ENCODE results near the gene TMEM259.

Gene TMEM259

DNA sequence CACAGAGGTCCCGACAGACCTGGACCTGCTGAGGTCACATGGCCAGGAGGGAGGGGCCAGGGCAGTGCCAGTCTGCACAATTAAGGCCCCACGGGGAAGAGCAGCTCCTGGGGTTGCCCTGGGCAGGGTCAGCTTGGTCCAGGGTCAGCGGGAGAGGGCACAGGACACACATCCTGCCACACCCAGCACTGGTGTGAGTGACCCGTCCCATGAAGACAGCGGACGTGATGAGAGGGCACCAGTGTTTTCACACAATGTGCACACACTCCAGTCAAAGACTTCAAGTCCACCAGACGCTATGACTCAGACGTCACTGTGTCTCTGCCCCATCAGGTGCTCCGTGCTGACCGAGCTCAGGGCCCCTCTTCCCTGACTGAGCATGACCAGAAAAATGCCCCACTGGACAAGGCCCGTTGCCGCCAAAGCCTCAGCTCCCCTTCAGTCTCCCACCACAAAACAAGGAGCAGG is 4.2 kb downstream of the TMEM259 start:
- no peak for DNase-seq (ENCODE audit: low spot score)

DNA sequence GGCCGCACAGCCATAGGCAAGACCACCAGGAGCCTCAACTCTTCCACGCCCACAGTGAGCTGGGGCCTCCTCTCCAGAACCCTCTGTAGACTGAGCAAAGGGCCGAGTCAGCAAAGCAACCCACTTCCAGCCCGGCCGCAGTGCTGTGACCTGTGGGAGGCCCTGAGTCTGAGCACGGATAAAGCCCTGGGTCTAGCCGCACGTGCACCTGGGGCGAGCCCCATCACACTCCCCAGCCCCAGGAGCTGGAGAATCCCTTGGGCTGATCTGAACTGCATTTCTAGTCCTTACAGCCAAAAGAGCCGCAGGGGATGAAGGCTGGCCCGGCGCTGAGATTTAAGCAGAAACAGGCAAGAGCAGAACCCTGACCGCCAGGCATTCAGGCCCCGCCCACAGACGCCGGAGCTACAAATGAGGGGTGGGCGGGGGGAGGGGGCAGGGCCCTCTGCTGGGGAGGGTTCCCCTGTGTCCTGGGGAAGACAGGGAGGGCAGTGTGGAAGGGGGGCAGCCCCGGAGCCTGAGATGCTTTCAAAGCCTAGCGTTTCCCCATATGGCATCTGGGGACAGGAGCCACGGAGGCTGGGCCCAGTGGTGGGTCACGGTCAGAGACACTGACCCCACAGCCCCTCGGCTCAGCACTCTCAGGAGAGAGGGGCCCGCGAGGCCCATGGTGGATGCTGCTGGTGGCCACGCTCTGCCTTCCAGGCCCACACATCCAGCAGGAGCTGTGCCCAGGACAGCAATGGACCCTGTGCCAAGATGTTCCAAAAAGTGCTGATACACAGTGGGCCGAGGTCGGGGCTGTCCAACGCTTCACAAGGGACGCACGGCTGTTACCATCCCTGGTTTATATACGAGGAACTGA is 4.9 kb downstream of the TMEM259 start:
- no peak for DNase-seq (ENCODE audit: low spot score)

DNA sequence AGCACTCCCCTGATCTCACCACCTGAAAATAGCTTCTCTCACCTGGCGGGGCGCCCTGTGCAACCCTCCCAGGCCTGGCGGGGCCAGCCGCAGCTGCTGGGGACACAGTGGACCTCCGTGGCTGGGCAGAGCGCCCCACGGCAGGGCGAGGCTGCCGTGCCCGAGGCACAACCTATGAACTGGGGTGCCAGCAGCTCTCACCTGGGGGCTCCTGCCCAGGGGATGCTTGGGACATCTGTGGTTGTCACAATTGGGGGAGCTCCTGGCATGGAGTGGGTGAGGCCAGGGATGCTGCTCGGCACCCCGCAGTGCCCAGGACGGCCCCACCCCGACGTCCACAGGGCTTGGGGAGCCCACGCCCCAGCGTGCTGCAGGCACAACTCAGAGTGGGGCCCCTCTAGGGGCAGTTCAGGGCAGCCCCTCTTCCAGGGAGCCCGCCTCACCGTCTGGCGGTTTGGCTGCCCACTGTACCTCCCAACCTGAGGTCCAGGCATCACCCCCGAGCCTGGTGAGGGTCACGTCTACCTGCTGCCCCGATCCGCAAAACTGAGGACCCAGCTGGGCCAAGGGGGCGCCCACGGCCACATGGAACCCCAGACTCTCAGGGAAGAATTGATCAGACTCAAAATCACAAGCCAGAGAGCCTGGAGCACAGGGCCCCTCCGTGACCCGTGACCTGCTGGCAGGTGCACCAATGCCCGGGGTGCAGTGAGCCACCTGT is 5.7 kb downstream of the TMEM259 start:
- DNase-seq (ENCODE audit: low spot score), result no peak

DNA sequence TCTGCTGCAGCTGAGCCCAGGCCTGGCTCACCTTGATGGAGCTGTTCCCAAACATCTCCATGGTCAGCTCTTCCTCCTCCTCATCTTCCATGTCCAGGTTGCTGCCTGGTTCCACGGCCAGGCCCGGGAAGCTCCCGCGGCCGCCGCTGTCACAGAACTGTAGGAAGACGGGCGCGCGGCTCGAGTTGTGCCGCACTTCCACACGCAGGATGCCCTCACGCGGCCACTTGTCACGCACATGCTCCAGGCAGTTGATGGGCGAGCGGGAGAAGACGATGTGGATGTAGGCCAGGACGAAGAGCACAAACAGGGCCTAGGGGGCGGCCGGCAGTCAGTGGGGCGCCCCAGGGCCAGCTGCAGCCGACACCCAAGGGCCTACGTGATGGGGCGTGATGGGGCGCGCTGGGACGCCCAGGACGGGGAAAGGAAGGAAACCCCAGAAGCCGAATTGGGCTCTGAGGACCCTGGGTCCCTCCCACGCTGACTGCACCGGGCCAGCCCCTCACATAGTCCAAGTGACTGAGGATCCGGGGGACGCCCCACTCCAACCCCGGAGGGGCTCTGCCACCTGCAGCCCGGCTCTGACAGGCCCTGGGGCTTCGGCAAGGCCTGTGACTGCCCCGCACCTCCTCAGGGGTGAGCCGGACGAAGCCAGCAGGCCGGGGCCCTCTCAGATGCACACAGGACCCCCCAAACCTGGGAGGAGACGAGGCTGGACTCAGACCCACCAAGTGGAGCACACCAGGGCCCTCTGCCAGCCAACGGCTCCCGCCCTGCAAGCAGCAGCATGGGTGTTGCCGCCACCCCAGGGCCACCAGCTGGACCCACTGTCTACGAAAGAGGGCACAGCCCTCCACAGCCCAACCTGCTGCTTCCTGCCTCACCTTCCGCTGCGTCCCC is 6.5 kb downstream of the TMEM259 start:
- DNase-seq (ENCODE audit: low spot score), result no peak

DNA sequence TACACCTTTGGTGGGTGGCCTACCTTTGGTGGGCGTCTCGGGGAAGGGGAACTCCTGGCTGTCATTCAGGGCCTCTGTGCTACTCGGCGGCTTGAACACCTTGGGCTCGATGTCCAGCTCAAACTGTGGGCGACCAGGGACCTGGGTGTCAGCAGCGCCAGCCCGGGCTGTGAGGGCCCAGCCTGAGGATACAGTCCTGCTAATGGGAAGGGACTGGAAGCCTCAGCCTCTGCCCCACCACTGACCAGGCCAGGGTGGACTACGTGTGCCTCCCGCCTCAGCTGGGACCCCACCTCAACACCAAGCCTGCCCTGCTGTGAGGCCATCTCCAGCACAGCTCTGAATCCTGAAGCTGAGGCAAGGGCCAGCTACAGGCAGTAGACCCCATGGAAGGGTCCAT is 7.7 kb downstream of the TMEM259 start:
- DNase-seq (ENCODE audit: low spot score), result no peak

GRCh38 chr19:1012334-1012733 is 8.6 kb downstream of the TMEM259 start:
- DNase-seq (ENCODE audit: low spot score), result no peak

GRCh38 chr19:1011831-1012333 is 9.0 kb downstream of the TMEM259 start:
- DNase-seq (ENCODE audit: low spot score), result no peak

DNA sequence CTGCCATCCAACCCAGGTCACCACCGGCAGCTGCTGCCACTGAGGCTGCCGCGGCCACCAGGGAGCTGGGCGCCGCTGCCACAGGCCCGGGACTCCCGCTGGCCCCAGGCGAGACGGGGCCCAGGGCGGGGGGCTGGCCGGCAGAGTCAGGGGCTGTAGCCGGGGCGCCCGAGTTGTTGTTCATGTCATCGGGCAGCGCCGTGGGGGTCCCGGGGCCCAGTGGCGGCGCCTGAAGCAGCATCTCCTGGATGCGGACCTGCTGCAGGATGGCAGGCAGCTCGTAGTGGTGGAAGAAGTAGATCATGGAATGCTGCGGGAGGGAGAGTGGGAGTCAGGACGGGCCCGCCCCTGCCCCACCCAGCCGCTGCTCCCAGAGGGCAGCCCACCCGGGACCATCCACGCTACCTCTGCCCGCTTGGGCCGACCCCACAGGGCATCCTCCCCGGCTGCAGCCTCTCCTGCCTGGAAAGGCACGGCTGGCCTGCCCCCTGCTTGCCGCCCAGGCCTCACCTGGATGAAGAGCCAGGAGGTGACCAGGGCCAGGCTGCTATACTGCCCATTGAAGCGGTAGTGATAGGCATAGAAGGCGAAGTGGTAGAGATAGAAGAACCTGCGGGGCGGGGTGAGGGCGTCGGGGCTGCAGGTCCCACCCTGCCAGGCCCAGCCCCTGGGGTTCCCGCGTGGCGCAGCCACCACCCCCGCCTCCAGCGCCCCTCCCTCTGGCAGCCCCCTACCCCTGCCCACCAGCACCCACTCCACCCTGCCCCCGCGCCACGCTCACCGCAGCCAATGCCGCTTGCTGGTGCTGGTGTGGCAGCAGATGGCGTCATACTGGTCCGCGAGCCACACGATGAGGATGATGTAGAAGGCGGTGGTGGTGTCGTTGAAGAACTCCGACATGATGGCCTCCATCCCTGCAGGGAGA is 10.1 kb downstream of the TMEM259 start:
- no peak for DNase-seq (ENCODE audit: low spot score)

DNA sequence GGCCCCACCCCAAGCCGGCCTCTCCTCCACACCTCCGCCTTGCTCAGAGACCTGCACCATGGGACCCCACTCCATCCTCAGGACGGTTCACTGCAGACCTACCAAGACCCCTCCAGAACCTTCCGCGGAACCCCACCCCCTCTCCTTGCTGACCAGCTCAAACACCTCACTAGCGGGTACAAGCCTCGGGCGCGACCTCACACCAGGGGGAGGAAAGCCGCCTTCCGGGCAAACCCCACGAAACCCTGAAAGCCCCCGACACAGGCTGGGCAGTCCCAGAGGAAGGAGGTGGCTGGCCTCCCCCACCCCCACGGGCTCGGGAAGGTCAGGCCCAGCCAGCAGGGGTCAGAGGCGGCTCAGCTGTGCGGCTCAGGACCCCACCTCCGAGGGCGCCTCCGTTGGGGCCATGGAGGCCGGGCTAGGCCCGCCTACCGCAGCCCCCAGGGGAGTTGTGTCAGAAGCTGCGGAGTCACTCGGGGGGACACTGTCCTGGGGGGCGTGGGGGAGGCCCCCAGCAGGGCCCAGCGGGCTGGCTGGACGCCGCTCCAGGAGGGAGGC is 10.9 kb downstream of the TMEM259 start:
- no peak for DNase-seq (ENCODE audit: low spot score)

DNA sequence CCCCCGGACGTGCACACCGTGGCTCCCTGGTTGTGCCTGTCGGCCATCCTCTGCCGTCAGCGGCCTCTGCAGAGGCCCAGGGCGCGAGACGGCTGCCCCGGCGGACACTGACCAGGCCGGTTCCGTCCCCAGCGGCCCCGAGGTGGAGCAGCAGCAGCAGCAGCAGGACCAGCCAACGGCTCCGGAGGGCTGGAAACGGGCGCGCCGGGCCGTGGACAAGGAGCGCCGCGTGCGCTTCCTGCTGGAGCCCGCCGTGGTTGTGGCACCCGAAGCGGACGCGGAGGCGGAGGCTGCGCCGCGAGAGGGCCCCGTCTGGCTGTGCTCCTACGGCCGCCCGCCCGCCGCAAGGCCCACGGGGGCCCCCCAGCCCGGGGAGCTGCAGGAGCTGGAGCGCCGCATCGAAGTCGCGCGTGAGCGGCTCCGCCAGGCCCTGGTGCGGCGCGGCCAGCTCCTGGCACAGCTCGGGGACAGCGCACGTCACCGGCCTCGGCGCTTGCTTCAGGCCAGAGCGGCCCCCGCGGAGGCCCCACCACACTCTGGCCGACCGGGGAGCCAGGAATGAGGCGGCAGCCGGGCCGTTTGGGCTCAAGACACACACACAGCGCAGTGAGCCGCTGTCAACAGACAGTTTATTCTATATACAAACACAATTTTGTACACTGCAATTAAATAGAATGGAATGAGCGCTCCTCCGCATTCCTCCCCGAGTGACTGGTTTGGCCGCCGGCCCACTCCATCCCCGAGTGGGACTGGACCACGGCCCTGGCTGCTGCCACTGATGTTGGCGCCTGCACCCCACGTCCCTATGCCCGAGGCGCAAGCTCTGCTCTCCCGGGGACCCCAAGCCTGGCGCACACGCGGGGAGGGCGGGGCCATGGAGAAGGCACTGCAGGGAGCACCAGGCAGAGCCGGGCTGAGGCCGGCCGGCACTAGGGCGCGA is 11.6 kb downstream of the TMEM259 start:
- no peak for DNase-seq (ENCODE audit: low spot score)

DNA sequence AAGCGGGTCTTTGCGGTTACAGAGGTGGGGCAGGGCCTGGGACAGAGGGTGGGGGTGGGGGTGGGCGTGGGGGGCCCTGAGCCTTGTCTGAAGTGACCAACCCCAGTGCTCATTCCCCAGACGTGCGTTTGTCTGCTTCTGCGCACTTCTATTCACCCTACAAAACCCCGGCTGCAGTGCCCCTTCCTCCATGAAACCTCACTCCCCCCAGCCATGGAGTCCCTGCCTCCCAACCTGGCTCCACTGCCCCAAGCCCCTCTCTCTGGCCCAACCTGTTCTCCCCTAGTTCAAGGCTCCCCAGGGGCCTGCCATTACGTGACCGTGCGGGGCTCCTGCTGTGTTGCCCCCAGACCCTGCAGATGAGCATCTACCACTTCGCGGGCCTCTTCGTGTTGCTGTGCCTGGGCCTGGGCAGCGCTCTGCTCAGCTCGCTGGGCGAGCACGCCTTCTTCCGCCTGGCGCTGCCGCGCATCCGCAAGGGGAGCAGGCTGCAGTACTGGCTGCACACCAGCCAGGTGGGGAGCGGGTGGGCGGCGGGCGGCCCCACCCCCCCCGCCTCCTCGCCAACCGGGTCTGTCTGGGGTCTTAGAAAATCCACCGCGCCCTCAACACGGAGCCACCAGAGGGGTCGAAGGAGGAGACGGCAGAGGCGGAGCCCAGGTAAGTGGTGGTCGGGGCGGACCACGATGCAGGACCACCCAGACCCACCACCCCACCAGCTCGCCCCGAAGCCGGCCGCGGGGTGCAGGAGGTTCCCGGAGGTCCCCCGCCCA is 12.5 kb downstream of the TMEM259 start:
- no peak for DNase-seq (ENCODE audit: low spot score)

DNA sequence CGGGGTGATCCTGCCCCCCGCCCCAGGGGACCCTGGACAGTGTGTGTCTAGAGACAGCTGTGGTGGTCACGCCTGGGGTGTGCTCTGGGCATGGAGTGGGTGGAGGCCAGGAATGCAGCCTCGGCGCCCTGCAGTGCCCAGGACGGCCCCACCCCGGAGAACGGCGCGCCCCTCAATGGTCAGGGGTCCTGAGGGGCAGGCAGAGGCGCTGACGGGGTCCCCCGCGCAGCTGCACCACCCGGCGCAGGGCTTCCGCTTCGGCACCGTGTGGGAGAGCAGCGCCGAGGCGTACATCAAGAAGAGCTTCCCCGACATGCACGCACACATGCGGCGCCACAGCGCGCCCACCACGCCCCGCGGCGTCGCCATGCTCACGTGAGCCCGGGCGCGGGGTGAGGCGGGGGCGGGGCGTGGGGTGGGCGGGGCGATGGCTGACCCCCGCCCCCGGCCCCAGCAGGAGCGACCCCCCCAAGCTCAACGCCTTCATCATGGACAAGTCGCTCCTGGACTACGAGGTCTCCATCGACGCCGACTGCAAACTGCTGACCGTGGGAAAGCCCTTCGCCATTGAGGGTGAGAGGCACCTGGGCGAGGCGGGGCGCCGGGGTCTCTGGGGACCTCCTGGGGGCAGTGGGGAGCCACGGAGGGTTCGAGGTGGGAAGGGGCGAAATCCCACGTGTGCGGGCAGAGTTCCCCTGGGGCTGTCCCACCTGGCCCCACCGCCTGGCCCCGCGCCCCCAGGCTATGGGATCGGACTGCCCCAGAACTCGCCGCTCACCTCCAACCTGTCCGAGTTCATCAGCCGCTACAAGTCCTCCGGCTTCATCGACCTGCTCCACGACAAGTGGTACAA is 13.3 kb downstream of the TMEM259 start:
- no peak for DNase-seq (ENCODE audit: low spot score)

GRCh38 chr19:1006711-1007398 is 14.1 kb downstream of the TMEM259 start:
- no peak for DNase-seq (ENCODE audit: low spot score)

DNA sequence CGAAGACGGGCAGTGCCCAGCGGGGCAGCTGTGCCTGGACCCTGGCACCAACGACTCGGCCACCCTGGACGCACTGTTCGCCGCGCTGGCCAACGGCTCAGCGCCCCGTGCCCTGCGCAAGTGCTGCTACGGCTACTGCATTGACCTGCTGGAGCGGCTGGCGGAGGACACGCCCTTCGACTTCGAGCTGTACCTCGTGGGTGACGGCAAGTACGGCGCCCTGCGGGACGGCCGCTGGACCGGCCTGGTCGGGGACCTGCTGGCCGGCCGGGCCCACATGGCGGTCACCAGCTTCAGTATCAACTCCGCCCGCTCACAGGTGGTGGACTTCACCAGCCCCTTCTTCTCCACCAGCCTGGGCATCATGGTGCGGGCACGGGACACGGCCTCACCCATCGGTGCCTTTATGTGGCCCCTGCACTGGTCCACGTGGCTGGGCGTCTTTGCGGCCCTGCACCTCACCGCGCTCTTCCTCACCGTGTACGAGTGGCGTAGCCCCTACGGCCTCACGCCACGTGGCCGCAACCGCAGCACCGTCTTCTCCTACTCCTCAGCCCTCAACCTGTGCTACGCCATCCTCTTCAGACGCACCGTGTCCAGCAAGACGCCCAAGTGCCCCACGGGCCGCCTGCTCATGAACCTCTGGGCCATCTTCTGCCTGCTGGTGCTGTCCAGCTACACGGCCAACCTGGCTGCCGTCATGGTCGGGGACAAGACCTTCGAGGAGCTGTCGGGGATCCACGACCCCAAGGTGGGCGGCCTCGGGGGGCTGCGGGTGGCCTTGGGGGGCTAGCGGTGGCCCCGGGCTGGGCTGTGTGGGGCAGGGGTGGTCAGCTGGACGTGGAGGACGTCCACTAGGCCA is 15.9 kb downstream of the TMEM259 start:
- DNase-seq (ENCODE audit: low spot score), result no peak

DNA sequence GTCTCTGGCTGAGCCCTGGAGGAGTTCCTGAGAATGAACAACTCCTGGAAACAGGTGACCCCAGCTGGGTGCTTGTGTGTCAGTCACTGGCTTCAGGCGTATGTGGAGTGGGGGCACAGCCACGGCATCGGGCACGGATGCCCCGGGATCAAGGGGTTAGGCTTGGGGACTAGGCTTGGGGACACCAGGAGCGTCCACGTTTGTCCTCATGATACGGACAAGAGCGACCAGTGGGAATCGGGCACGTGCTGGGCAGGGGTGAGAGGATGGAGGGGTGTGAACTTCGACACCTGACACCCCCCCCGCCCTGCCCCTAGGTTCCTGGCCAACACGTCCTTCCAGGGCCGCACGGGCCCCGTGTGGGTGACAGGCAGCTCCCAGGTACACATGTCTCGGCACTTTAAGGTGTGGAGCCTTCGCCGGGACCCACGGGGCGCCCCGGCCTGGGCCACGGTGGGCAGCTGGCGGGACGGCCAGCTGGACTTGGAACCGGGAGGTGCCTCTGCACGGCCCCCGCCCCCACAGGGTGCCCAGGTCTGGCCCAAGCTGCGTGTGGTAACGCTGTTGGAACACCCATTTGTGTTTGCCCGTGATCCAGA is 16.6 kb downstream of the TMEM259 start:
- DNase-seq (ENCODE audit: low spot score), result no peak

DNA sequence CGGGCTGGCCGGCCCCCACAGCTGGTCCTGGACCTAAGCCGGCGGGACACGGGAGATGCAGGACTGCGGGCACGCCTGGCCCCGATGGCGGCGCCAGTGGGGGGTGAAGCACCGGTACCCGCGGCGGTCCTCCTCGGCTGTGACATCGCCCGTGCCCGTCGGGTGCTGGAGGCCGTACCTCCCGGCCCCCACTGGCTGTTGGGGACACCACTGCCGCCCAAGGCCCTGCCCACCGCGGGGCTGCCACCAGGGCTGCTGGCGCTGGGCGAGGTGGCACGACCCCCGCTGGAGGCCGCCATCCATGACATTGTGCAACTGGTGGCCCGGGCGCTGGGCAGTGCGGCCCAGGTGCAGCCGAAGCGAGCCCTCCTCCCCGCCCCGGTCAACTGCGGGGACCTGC is 17.6 kb downstream of the TMEM259 start:
- no peak for DNase-seq (ENCODE audit: low spot score)
